ENCODE measurements around the gene LCE3B.
A peak's percentile ranks its signal among the peaks of the same experiment; 100 is the strongest.

The LCE3B gene

DNA sequence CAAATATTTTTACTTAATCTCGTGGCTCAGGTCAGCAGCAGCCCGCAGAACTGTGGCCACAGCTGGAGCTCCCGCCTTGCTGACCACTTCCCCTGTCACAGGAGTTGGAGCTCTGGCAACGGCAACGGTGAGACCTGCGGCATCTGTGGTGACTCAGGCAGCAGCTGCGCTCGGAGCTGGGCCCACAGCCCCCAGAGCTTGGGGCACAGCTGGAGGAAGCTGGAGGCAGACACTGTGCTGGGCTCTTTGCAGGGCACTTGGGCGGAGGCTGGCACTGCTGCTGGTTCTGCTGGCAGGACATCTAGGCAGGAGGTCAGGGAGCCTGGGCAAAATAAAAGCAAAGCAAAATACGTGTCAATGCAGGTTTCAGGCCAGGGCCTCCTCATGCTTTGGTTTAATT, 9.2 kb downstream of the LCE3B start, which contains the start of gene LCE3A:
Gene LCE3A, minus strand, starts transcription at position 301 of the 400 bp plus-strand sequence. Its CDS starts 0 bp downstream, at position 301.
- Histone ChIP-seq H4K8ac (ENCODE audit: low read depth, low read length) (no peak within 1 kb of the TSS), H2AK5ac (ENCODE audit: low read depth, low read length) (no peak within 1 kb of the TSS), H2BK12ac (ENCODE audit: low read length) (peak within 1 kb of the TSS; percentile 52), H2BK15ac (ENCODE audit: low read length) (no peak within 1 kb of the TSS), H3K4me3 (ENCODE audit: low read length in 2 of 2) (peak within 1 kb of the TSS in 1 of 2 donors; percentile 33), H2BK120ac (ENCODE audit: low read depth, low read length) (no peak within 1 kb of the TSS), H3K23ac (ENCODE audit: low read depth, low read length, poor library complexity) (no peak within 1 kb of the TSS), H3K4me2 (ENCODE audit: insufficient read depth, low read length, poor library complexity, severe bottlenecking) (no peak within 1 kb of the TSS), H3K27me3 (ENCODE audit: control insufficient read depth in 3 of 3, insufficient read depth in 3 of 3, low read depth in 1 of 3, low read length in 3 of 3) (no peaks in the 10 kb centered on the region), H4K91ac (ENCODE audit: low read depth, low read length, poor library complexity) (no peak within 1 kb of the TSS), H3K14ac (ENCODE audit: low read length) (no peak within 1 kb of the TSS), H3K9me3 (replicated peaks in 1 of 2; ENCODE audit: control insufficient read depth in 2 of 2, insufficient read depth in 1 of 2, low read depth in 1 of 2, low read length in 2 of 2) (peaks cover 0 to 42% of the 10 kb centered on the region in 2 donors), H2AFZ (ENCODE audit: low read length) (no peak within 1 kb of the TSS), H3K27ac (replicated peaks; ENCODE audit: low read length) (no peak within 1 kb of the TSS), H3K9ac (ENCODE audit: low read depth, low read length, poor library complexity) (no peak within 1 kb of the TSS), H3K4ac (ENCODE audit: low read length) (no peak within 1 kb of the TSS), H2BK5ac (ENCODE audit: low read length) (no peak within 1 kb of the TSS), H3K4me1 (ENCODE audit: control insufficient read depth in 2 of 2, insufficient read depth in 1 of 2, low read depth in 1 of 2, low read length in 2 of 2) (no peaks in the 10 kb centered on the region), H3K18ac (ENCODE audit: low read length) (no peak within 1 kb of the TSS), H3K36me3 (replicated peaks in 1 of 2; ENCODE audit: control insufficient read depth in 2 of 2, insufficient read depth in 2 of 2, low read length in 2 of 2) (no peaks in the 10 kb centered on the region), H3K79me1 (ENCODE audit: low read depth, low read length) (no peaks in the 10 kb centered on the region)
- WGBS, 2 donors (ENCODE audit: extremely low coverage in 2 of 2, insufficient read length in 2 of 2, insufficient replicate concordance in 1 of 2), result no CpG with 5 or more reads among the region's 10 CpGs
- DNase-seq (ENCODE audit: low spot score), result no peak

DNA sequence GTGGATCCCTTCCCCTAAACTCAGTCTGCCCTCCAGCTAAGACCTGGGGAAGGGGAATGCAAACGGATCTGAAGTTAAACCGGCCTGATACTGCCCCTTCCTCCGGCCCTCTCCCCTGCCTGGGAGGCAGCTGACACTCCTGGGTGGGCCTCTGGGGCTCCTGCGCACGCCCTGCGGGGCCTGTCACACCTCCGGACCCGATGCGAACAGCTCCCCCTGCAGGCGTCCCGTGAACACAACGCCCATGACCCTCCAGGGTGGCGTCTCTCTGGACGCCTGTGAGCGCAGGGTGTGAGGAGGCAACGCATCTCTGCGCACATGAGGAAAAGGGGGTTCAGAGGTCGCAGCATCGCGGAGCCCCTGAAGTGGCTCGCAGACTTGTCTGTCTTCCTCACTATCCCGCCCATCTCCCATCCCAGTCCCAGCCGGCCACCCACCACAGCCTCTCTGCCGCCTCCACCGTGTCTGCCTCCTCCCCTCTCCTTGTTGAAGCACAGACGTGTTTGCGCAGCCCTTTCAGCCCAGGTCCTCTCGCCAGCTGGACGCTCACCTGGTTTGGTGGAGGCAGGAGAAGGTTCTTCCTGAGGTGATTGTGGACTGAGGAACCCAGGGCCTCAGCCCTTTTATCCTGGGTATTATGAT, 9.7 kb downstream of the LCE3B start:
- H3K79me1 ChIP-seq (ENCODE audit: low read depth, low read length), result no peaks in the 10 kb centered on the region
- H3K27me3 ChIP-seq (ENCODE audit: control insufficient read depth in 3 of 3, insufficient read depth in 3 of 3, low read depth in 1 of 3, low read length in 3 of 3), result no peaks in the 10 kb centered on the region
- no peak overlapping the region for H4K8ac ChIP-seq (ENCODE audit: low read depth, low read length)
- no CpG with 5 or more reads among the region's 29 CpGs for WGBS, 2 donors (ENCODE audit: extremely low coverage in 2 of 2, insufficient read length in 2 of 2, insufficient replicate concordance in 1 of 2)
- no peaks in the 10 kb centered on the region for H3K4me1 ChIP-seq (ENCODE audit: control insufficient read depth in 2 of 2, insufficient read depth in 1 of 2, low read depth in 1 of 2, low read length in 2 of 2)
- no peak overlapping the region for H2BK5ac ChIP-seq (ENCODE audit: low read length)
- peaks cover 0 to 45% of the 10 kb centered on the region in 2 donors for H3K9me3 ChIP-seq (replicated peaks in 1 of 2; ENCODE audit: control insufficient read depth in 2 of 2, insufficient read depth in 1 of 2, low read depth in 1 of 2, low read length in 2 of 2)
- no peak overlapping the region for H3K9ac ChIP-seq (ENCODE audit: low read depth, low read length, poor library complexity)
- no peak overlapping the region for H2AFZ ChIP-seq (ENCODE audit: low read length)
- H3K14ac ChIP-seq (ENCODE audit: low read length), result no peak overlapping the region
- H3K27ac ChIP-seq (replicated peaks; ENCODE audit: low read length), result no peak overlapping the region
- peak overlapping the region in 1 of 2 donors; percentile 33 for H3K4me3 ChIP-seq (ENCODE audit: low read length in 2 of 2)
- DNase-seq (ENCODE audit: low spot score), result no peak
- H3K4ac ChIP-seq (ENCODE audit: low read length), result no peak overlapping the region
- peak overlapping the region; percentile 52 for H2BK12ac ChIP-seq (ENCODE audit: low read length)
- no peak overlapping the region for H2BK120ac ChIP-seq (ENCODE audit: low read depth, low read length)
- H3K4me2 ChIP-seq (ENCODE audit: insufficient read depth, low read length, poor library complexity, severe bottlenecking), result no peak overlapping the region
- H3K23ac ChIP-seq (ENCODE audit: low read depth, low read length, poor library complexity), result no peak overlapping the region
- no peak overlapping the region for H4K91ac ChIP-seq (ENCODE audit: low read depth, low read length, poor library complexity)
- H3K18ac ChIP-seq (ENCODE audit: low read length), result no peak overlapping the region
- H2AK5ac ChIP-seq (ENCODE audit: low read depth, low read length), result no peak overlapping the region
- no peak overlapping the region for H2BK15ac ChIP-seq (ENCODE audit: low read length)
- H3K36me3 ChIP-seq (replicated peaks in 1 of 2; ENCODE audit: control insufficient read depth in 2 of 2, insufficient read depth in 2 of 2, low read length in 2 of 2), result no peaks in the 10 kb centered on the region

DNA sequence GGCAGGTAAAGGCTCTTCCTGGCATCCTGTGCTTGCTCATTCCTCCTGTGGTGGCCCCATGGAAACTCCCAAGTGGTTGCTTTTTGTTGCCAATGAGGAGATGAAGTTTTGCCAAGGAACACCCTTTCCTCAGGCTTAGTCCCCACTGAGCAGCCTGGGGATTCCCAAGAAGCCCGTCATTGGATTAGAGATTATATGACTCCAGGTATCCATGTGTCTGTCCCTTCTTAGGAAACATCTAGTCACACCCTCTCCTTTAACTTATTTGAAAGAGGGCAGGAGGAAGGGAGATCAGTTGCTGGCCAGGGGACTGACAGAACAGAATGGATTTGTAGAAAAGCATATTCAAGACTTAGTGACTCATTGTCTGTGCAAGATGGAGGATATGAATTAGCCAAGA, 13.1 kb downstream of the LCE3B start:
- H3K9me3 ChIP-seq (replicated peaks in 1 of 2; ENCODE audit: control insufficient read depth in 2 of 2, insufficient read depth in 1 of 2, low read depth in 1 of 2, low read length in 2 of 2), result peaks cover 0 to 49% of the 10 kb centered on the region in 2 donors
- H2BK12ac ChIP-seq (ENCODE audit: low read length), result no peak overlapping the region
- H3K14ac ChIP-seq (ENCODE audit: low read length), result no peak overlapping the region
- no peak overlapping the region for H3K4ac ChIP-seq (ENCODE audit: low read length)
- no peak overlapping the region for H4K91ac ChIP-seq (ENCODE audit: low read depth, low read length, poor library complexity)
- WGBS, 2 donors (ENCODE audit: extremely low coverage in 2 of 2, insufficient read length in 2 of 2, insufficient replicate concordance in 1 of 2), result no CpG with 5 or more reads among the region's 1 CpG
- no peak overlapping the region for H3K4me3 ChIP-seq (ENCODE audit: low read length in 2 of 2)
- H3K23ac ChIP-seq (ENCODE audit: low read depth, low read length, poor library complexity), result no peak overlapping the region
- H2BK15ac ChIP-seq (ENCODE audit: low read length), result no peak overlapping the region
- no peaks in the 10 kb centered on the region for H3K36me3 ChIP-seq (replicated peaks in 1 of 2; ENCODE audit: control insufficient read depth in 2 of 2, insufficient read depth in 2 of 2, low read length in 2 of 2)
- no peak for DNase-seq (ENCODE audit: low spot score)
- no peak overlapping the region for H2BK120ac ChIP-seq (ENCODE audit: low read depth, low read length)
- H2AK5ac ChIP-seq (ENCODE audit: low read depth, low read length), result no peak overlapping the region
- H3K27ac ChIP-seq (replicated peaks; ENCODE audit: low read length), result no peak overlapping the region
- no peaks in the 10 kb centered on the region for H3K79me1 ChIP-seq (ENCODE audit: low read depth, low read length)
- no peak overlapping the region for H3K18ac ChIP-seq (ENCODE audit: low read length)
- H4K8ac ChIP-seq (ENCODE audit: low read depth, low read length), result no peak overlapping the region
- H3K4me1 ChIP-seq (ENCODE audit: control insufficient read depth in 2 of 2, insufficient read depth in 1 of 2, low read depth in 1 of 2, low read length in 2 of 2), result no peaks in the 10 kb centered on the region
- no peaks in the 10 kb centered on the region for H3K27me3 ChIP-seq (ENCODE audit: control insufficient read depth in 3 of 3, insufficient read depth in 3 of 3, low read depth in 1 of 3, low read length in 3 of 3)
- H3K9ac ChIP-seq (ENCODE audit: low read depth, low read length, poor library complexity), result no peak overlapping the region
- H2AFZ ChIP-seq (ENCODE audit: low read length), result no peak overlapping the region
- H3K4me2 ChIP-seq (ENCODE audit: insufficient read depth, low read length, poor library complexity, severe bottlenecking), result no peak overlapping the region
- H2BK5ac ChIP-seq (ENCODE audit: low read length), result no peak overlapping the region

DNA sequence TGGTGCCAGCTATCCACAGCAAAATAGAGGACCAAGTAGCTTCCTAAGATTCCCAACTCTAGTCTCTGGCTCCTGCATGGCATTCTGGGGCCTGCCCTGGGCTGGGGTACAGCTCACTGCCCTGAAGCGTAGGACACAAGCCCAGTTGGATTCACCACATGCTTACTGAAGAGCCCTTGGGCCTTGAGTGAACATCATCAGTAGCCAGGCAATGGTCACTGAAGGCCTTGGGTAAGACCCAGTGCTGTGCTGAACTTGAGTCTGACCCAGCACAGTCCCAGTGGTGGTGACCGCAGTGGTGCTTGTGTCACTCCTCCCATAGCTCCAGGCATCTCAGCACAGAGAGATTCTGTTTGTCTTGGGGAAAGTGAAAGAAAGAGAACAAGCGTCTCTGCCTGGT, 17.0 kb downstream of the LCE3B start:
- no peak overlapping the region for H3K4ac ChIP-seq (ENCODE audit: low read length)
- no peak overlapping the region for H3K4me2 ChIP-seq (ENCODE audit: insufficient read depth, low read length, poor library complexity, severe bottlenecking)
- H4K8ac ChIP-seq (ENCODE audit: low read depth, low read length), result no peak overlapping the region
- no peak overlapping the region for H3K4me3 ChIP-seq (ENCODE audit: low read length in 2 of 2)
- no peak overlapping the region for H3K18ac ChIP-seq (ENCODE audit: low read length)
- H2BK120ac ChIP-seq (ENCODE audit: low read depth, low read length), result no peak overlapping the region
- no peak overlapping the region for H2AK5ac ChIP-seq (ENCODE audit: low read depth, low read length)
- DNase-seq (ENCODE audit: low spot score), result no peak
- no peaks in the 10 kb centered on the region for H3K27me3 ChIP-seq (ENCODE audit: control insufficient read depth in 3 of 3, insufficient read depth in 3 of 3, low read depth in 1 of 3, low read length in 3 of 3)
- no peaks in the 10 kb centered on the region for H3K4me1 ChIP-seq (ENCODE audit: control insufficient read depth in 2 of 2, insufficient read depth in 1 of 2, low read depth in 1 of 2, low read length in 2 of 2)
- H3K9ac ChIP-seq (ENCODE audit: low read depth, low read length, poor library complexity), result no peak overlapping the region
- no peak overlapping the region for H2BK15ac ChIP-seq (ENCODE audit: low read length)
- H2BK12ac ChIP-seq (ENCODE audit: low read length), result no peak overlapping the region
- H2BK5ac ChIP-seq (ENCODE audit: low read length), result no peak overlapping the region
- H3K36me3 ChIP-seq (replicated peaks in 1 of 2; ENCODE audit: control insufficient read depth in 2 of 2, insufficient read depth in 2 of 2, low read length in 2 of 2), result no peaks in the 10 kb centered on the region
- H3K14ac ChIP-seq (ENCODE audit: low read length), result no peak overlapping the region
- WGBS, 2 donors (ENCODE audit: extremely low coverage in 2 of 2, insufficient read length in 2 of 2, insufficient replicate concordance in 1 of 2), result no CpG with 5 or more reads among the region's 3 CpGs
- H3K27ac ChIP-seq (replicated peaks; ENCODE audit: low read length), result no peak overlapping the region
- H3K79me1 ChIP-seq (ENCODE audit: low read depth, low read length), result no peaks in the 10 kb centered on the region
- H2AFZ ChIP-seq (ENCODE audit: low read length), result no peak overlapping the region
- H3K23ac ChIP-seq (ENCODE audit: low read depth, low read length, poor library complexity), result no peak overlapping the region
- H4K91ac ChIP-seq (ENCODE audit: low read depth, low read length, poor library complexity), result no peak overlapping the region
- H3K9me3 ChIP-seq (replicated peaks in 1 of 2; ENCODE audit: control insufficient read depth in 2 of 2, insufficient read depth in 1 of 2, low read depth in 1 of 2, low read length in 2 of 2), result peaks cover 0 to 29% of the 10 kb centered on the region in 2 donors

Data from neuronal stem cell (in vitro differentiated cells).